Daoy (cell line): ENCODE data around the gene PTDSS2. TPM values are rescaled to one million over a fixed set of nuclear protein-coding genes. Genes with fewer than 3 reads are reported as not detected.
"Not testable (repeated sequence)": the region's sequence is repeated elsewhere in the genome, so short reads cannot be mapped to it uniquely, and the experiment has no call there.

Experiments
- DNase-seq: peaks from one replicate; pipeline ENCODE4 v3.0.0-alpha.2; 2015; ENCODE audit warnings: low read depth
- total RNA-seq: library from RNA; depleted of rRNA; stranded (reverse); fragments of >200 nt; shearing (Covaris generic); gene quantifications from 2 replicates; pipeline ENCODE4 v1.2.3, GENCODE V29; 2014; rRNA removed

The PTDSS2 gene
- total RNA-seq: 16.2 and 24.4 TPM in 2 replicates

DNA sequence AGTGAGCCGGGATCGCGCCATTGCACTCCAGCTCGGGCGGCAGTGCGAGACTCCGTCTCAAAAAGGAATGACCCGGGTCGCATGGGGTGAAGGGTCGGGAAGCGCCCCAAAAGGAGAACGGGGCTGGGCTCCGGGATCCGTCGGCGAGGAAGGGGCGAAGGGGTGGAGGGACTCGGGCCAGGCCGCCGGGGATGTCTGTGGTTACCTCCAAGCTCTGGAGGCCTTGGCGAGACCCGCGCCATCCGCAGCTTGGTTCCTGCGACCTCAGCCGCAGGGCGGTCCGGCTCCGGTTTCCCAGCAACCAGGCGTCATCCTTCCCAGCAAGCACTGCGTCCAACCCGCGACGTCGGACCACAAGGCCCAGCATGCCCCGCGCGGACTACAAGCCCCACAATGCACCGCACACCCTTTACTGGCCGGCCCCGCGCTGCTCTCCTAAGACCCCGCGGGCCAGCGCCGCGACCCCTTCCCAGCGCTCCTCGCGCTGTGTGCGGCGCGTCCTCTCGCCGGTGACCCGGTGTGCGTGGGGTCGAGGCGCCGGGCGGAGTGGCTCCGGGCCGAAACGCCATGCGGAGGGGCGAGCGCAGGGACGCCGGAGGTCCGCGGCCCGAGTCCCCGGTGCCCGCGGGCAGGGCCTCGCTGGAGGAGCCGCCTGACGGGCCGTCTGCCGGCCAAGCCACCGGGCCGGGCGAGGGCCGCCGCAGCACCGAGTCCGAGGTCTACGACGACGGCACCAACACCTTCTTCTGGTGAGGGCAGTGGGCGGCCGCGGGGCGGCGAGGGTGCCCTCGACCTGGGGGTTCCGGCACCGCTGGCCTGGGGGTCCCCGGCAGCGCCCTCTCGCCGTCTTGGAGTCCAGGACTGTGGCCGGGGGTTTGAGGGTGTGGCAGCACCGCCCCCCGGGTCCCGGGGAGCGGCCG lies at the start of gene PTDSS2:
TSS of gene PTDSS2 (plus strand) at position 391 of the 920 bp plus-strand sequence. CDS start at position 568, 177 bp downstream.
- peak; percentile 97 for DNase-seq

DNA sequence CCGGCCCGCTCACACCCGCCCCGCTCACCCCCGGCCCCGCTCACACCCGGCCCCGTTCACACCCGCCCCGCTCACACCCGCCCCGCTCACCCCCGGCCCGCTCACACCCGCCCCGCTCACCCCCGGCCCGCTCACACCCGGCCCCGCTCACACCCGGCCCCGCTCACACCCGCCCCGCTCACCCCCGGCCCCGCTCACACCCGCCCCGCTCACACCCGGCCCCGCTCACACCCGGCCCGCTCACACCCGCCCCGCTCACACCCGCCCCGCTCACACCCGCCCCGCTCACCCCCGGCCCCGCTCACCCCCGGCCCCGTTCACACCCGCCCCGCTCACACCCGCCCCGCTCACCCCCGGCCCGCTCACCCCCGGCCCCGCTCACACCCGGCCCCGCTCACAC lies 48.9 kb upstream of the PTDSS2 start:
- DNase-seq: not testable (repeated sequence)

DNA sequence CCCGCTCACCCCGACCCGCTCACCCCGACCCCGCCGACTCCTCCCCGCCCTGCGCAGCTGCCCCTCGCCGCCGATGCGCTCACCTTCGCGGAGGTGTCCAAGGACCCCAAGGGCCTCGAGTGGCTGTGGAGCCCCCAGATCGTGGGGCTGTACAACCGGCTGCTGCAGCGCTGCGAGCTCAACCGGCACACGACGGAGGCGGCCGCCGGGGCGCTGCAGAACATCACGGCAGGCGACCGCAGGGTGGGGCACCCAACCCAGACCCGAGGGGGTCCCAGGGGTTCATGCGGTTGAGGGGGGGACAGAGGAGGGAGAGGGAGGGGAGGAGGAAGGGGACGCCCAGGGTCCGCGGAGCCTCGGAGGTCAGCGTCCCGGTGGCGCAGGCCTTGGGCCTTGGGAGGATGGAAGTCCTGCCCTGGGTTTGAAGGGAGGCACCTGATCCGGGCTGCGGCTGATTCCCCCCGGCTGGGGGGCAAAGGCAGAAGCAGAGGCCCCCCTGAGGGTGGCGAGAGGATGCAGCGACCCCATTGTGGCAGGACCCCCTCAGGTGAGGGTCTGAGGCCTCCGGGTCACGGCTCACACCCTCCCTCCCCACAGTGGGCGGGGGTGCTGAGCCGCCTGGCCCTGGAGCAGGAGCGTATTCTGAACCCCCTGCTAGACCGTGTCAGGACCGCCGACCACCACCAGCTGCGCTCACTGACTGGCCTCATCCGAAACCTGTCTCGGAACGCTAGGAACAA lies 46.9 kb upstream of the PTDSS2 start:
- no peak for DNase-seq

DNA sequence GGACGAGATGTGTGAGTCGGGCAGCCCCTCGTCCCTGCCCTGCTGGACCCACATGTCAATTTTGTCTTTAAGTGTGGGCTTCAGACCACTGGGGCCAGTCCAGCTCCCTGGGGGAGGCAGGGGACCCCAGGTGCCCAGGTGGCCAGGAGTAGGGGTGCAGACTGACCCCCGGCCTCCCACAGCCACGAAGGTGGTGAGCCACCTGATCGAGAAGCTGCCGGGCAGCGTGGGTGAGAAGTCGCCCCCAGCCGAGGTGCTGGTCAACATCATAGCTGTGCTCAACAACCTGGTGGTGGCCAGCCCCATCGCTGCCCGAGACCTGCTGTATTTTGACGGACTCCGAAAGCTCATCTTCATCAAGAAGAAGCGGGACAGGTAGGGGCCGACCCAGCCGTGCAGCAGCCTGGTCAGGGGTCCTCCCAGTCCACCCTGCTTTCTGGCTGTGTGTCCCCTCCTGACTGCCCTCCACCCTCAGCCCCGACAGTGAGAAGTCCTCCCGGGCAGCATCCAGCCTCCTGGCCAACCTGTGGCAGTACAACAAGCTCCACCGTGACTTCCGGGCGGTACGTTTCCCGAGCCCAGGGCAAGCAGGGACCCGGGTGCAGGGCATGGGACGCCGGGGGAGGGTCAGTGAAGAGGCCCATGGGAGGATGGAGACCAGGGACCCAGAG lies 46.2 kb upstream of the PTDSS2 start:
- no peak for DNase-seq

DNA sequence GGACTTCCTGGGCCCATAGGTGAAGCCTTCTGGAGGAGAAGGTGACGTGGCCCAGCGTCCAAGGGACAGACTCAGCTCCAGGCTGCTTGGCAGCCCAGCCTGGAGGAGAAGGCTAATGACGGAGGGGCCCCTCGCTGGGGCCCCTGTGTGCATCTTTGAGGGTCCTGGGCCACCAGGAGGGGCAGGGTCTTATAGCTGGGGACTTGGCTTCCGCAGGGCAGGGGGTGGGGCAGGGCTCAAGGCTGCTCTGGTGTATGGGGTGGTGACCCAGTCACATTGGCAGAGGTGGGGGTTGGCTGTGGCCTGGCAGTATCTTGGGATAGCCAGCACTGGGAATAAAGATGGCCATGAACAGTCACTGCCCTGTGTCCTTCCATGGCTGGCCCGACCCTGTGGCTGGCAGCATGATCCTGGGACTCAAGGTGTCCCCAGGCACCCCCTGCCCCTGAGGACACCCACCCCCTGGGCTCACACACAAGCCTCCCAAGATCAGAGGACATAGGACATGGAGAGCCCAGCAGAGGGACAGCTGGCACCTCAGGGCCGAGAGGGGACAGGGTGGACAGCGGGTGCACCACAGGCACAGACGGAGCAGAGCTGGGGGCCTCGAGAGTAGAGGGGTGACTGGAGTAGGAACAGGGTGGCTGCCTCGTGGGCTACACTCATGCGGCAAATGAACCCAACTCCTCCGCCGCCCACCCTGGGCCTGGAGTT lies 45.4 kb upstream of the PTDSS2 start:
- no peak for DNase-seq

DNA sequence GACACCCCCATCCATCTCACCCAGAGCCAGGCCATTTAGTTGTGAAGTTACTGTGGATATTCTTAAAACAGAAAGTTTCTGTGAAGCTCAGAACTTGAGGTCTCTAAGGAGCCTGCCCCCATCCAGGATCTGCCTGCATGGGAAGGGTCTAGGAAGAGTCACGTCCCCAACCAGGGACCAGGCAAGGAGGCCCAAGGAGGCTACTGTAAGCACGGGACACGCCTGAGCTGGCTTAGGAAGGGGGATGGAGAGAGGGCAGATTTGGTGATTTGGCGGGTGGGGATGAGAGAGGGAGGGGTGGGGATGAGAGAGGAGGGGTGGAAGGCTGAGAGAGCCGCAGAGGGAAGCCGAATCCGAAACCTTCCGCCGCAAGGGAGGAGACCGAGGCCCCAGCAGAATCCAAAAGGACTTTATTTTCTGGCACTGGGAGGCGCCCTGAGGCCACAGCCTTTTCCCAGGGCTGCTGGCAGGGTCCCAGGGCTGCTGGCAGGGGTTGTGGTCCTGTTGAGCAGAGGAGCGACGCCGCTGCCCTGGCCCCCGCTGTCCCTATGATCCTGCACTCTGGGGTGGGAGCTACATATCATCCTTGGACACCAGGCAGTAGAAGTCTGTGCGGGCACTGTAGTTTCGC lies 44.6 kb upstream of the PTDSS2 start:
- DNase-seq: no peak

DNA sequence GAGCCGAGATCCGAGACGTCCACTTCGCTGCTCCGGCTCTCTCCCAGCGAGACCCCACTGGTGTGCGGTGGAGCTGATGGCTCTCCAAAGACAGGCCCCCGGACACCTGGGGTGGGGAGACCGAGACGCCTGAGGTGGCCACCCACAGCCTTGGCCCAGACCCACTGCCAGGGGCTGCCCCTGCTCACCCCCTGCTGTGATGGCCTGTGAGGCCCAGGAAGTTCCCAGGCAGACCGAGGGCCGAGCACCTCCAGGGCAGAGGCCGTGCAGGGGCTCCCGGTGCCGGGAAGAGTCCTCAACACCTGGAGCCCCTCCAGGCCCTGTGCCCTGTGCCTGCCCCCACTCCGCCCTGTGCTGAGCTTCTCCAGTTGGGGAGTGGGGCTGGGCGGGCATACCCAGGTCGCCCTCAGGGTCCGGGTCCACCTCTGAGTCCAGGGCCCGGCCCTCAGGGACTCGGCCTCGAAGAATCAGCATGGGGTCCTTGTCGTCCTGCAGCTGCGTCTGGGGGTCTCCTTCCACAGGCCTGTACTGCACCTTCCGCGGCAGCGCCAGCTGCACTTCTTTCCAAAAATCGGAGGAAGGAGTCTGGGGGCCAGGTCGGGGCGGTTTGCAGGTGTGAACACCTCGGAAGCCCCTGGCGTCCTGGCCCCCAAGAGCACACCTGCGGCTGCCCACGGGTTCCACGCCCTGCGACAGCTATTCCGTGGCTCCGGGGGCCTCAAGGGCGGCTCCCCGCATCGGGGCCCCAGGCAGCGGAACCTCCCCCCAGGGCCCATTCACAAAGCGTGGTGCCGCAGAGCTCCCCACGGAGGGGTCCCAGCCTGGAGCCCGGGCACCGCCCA lies 43.9 kb upstream of the PTDSS2 start:
- no peak for DNase-seq

DNA sequence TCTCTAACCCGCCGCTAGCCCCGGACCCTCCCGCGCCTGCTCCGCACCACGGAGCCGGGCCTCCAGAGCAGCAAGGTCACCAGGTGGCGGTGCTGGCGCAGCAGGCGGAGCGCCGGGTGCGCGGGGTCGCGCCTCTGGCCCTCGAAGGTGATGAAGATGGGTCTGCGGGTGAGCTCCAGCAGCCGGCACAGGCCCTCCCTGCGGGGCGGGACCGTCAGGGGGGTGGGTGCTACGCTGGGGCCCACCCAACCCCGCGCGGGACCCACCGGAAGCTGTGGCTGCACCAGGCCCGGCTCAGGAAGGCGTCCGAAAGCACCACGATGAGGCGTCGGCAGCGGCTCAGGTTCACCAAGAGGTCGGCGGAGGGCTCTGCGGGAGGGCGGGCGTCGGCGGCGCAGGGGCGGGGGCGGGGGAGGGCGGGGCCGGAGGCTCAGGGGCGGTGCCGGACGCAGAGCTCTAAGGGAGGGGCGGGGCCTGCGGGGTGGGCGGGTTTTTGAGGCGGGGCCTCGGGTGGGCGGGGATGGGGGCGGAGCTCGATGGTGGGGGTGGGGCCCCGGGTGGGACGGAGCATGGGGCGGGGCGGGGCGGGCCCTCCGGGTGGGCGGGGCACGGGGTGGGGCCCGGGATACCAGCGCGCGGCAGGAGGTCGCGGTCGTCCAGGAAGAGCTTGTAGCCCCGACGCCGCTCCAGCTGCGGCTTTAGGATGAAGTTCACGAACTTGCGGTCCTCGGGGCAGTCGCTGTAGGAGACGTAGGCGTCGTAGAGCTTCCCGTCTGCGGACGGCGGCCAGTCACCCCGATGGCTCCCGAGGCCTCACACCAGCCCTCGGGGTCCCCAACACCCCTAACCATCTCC lies 43.1 kb upstream of the PTDSS2 start:
- peak; percentile 88 for DNase-seq

GRCh38 chr11:407651-408123 lies 42.4 kb upstream of the PTDSS2 start:
- no peak for DNase-seq

DNA sequence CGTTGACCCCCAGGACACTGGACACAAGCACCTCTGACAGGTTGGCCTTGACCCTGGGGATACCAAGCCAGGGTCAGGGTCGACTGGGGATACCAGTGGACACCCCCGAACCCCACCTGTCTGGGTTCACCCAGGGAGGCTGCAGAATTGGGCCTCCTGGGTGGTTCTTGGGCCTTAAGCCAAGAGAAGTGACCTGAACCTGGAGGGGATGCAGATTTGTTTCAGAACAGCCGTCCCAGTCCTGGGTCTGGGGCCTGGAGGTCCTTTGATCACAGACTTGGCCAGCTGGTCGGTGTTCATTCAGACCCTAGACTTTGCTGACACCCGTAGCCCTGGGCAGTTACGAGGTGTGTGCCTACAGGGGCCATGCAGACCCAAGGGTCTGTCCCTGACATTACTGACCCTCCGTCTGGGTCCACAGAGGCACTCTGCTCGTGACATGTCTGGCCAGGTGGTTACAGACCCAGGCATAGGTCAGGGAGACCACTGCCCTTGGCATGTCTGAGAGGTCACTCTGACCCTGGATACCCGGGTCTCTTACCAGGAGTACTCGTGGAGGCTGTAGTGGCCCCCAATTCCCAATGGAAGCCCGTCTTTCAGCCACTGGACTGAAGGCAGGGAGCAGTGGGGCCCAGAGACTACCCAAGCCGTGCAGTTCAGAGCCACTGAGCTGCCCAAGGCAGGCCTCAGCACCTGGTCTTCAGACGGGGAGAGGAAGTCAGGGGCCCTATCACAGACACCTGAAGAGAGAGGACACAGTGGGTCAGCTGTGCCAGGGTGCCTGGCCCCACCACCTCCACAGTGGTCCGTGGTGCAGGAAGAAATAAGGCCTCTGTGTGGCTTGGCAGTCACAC lies 41.7 kb upstream of the PTDSS2 start:
- no peak for DNase-seq

DNA sequence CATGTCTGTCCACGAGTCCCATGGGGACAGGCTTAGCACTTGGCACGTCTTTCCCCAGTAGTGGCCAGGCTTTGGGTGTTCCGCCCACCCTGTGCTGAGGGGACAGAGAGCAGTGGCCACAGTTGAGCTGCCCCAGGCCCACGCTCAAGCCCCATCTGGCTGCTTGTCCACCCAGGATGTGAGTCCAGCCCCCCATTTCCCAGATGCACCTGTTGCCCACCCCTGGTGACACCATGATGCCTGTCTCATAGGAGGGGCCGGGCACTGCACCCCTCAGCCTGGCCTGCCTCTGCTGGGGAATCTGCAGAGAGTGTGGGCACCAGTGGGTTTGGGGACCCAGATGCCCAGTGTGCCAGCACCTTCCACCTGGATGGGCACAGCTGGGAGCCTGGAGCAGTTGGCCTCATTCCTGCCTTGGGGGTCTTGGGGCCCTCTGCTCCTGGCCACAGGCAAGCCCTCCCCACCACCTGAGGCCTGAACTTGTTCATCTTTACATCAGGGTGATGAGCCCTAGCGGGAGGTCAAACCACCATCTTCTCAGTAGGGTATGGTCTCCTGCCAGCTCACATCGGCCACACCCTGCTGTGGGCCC lies 41.0 kb upstream of the PTDSS2 start:
- DNase-seq: no peak

GRCh38 chr11:409600-410483 lies 40.2 kb upstream of the PTDSS2 start:
- no peak for DNase-seq

DNA sequence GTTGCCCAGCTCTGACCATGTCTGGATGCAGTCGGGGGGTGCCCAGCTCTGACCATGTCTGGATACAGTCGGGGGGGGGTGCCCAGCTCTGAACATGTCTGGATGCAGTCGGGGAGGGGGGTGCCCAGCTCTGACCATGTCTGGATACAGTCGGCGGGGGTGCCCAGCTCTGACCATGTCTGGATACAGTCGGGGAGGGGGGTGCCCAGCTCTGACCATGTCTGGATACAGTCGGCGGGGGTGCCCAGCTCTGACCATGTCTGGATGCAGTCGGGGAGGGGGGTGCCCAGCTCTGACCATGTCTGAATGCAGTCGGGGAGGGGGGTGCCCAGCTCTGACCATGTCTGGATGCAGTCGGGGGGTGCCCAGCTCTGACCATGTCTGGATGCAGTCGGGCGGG lies 39.4 kb upstream of the PTDSS2 start:
- not testable (repeated sequence) for DNase-seq

DNA sequence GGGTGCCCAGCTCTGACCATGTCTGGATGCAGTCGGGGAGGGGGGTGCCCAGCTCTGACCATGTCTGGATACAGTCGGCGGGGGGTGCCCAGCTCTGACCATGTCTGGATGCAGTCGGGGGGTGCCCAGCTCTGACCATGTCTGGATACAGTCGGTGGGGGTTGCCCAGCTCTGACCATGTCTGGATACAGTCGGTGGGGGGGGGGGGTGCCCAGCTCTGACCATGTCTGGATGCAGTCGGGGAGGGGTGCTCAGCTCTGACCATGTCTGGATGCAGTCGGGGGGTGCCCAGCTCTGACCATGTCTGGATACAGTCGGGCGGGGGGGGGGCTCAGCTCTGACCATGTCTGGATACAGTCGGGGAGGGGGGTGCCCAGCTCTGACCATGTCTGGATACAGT lies 38.6 kb upstream of the PTDSS2 start:
- not testable (repeated sequence) for DNase-seq

DNA sequence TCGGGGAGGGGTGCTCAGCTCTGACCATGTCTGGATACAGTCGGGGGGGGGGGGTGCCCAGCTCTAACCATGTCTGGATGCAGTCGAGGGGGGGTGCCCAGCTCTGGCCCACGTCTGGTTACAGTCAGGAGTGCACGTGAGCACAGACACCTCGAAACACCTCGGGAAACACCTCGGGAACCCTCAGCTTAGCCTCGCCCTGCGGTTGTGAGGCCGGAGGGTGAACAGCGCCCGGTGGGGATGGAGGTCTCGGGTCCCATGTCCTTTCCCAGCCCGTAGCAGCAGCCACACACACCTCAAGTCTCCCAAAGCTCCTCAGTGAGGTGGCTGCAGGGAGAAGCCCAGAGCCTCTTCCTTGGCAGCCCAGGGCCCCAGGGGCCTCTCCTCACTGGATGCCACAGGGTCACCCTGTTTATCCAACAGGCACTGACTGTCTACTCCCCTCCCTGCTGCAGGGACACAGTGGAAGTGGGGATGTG lies 37.4 kb upstream of the PTDSS2 start:
- DNase-seq: no peak
